Tibial nerve (tissue), 3 donors: ENCODE data around the gene PVALB.

Experiments
- EP300 ChIP-seq, 2 donors: sonication (generic); formaldehyde crosslinking; IDR thresholded peaks; one replicate each; pipeline ENCODE4 v1.6.1; 2017; ENCODE audit warnings: antibody characterized with exemption in 2 of 2, mild to moderate bottlenecking in 1 of 2
- POLR2A ChIP-seq, 2 donors: fragments of 450-650 bp; IDR thresholded peaks; one replicate each; pipeline ENCODE4 v1.6.1; 2017; ENCODE audit warnings: antibody characterized with exemption in 2 of 2, mild to moderate bottlenecking in 2 of 2, moderate library complexity in 2 of 2

DNA sequence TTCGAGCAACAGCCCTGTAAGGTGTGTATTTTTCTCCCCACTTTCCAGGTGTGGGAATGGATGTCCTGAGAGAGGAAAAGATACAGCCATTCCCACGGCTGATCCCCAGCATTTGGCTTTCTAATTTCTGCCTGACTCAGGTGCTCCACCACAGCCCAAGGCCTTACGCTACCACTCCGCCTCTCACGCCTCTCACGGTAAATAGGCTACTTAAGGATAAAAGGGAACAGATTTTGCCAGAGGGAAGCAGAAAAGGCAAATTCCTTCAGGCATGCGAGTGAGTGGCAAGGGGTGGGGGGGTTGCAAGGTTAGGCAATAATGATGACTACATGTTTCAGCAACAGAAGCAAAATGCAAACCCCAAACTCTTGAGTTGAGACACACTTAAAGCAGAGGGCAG lies 9.2 kb downstream of the PVALB start:
- TF ChIP-seq POLR2A (IDR thresholded peaks at IDR 0.05) = no peak
- no peak for TF ChIP-seq EP300 (IDR thresholded peaks at IDR 0.05)
